KMS-11 (cell line): ENCODE data around the gene KRT35.

ENCODE experiments used
- H2AFZ ChIP-seq: fragments of 200-600 bp; sonication (generic); 2 replicates; pipeline ENCODE4 v1.6.1; 2016; ENCODE audit warnings: antibody characterized with exemption, mixed run types, low read depth
- H3K27ac ChIP-seq: fragments of 200-600 bp; sonication (generic); 2 replicates; pipeline ENCODE4 v1.6.1; 2016; ENCODE audit warnings: mild to moderate bottlenecking, mixed run types
- H3K27me3 ChIP-seq: fragments of 200-600 bp; sonication (generic); 2 replicates; pipeline ENCODE4 v1.6.1; 2017; ENCODE audit warnings: mild to moderate bottlenecking, low read depth, mixed run types, moderate library complexity; ENCODE audit not compliant: insufficient read depth
- H3K36me3 ChIP-seq: fragments of 200-600 bp; sonication (generic); 2 replicates; pipeline ENCODE4 v1.6.1; 2017; ENCODE audit warnings: mild to moderate bottlenecking, mixed run types; ENCODE audit not compliant: insufficient read depth
- H3K4me1 ChIP-seq: fragments of 200-600 bp; sonication (generic); 2 replicates; pipeline ENCODE4 v1.6.1; 2016; ENCODE audit warnings: mild to moderate bottlenecking, low read depth, mixed run types; ENCODE audit not compliant: poor library complexity, severe bottlenecking
- H3K4me2 ChIP-seq: fragments of 200-600 bp; sonication (generic); 2 replicates; pipeline ENCODE4 v1.7.0; 2016; ENCODE audit warnings: mild to moderate bottlenecking, mixed run types
- H3K4me3 ChIP-seq: fragments of 200-600 bp; sonication (generic); IDR thresholded peaks from 2 replicates; pipeline ENCODE4 v1.6.1; 2017; ENCODE audit warnings: low read depth, low read length, mixed read lengths; ENCODE audit not compliant: insufficient read depth
- H3K79me2 ChIP-seq: fragments of 200-600 bp; sonication (generic); 2 replicates; pipeline ENCODE4 v1.6.1; 2016; ENCODE audit warnings: low read depth, mixed run types; ENCODE audit not compliant: insufficient read depth
- H3K9ac ChIP-seq: fragments of 200-600 bp; sonication (generic); 2 replicates; pipeline ENCODE4 v1.6.1; 2016; ENCODE audit warnings: mild to moderate bottlenecking, mixed run types
- H4K20me1 ChIP-seq: fragments of 200-600 bp; sonication (generic); 2 replicates; pipeline ENCODE4 v1.6.1; 2016; ENCODE audit warnings: mild to moderate bottlenecking, mixed run types; ENCODE audit not compliant: insufficient read depth
- CTCF ChIP-seq: fragments of 200-600 bp; sonication (generic); conservative IDR thresholded peaks from 2 replicates; pipeline ENCODE4 v1.6.1; 2017; ENCODE audit warnings: low read depth, mild to moderate bottlenecking, antibody characterized with exemption, low read length, moderate library complexity, mixed read lengths

KRT35 gene

GRCh38 chr17:41498276-41498675 lies 17.3 kb upstream of the KRT35 start:
- Histone ChIP-seq H3K9ac (no peak overlapping the region), H3K27me3 (peaks cover 5% of the 10 kb centered on the region; the same call in 1 of the 2 replicates), H3K4me2 (no peak overlapping the region), H2AFZ (no peak overlapping the region), H3K4me3 (no peak overlapping the region), H3K27ac (no peak overlapping the region), H3K4me1 (no peaks in the 10 kb centered on the region), H3K36me3 (no peaks in the 10 kb centered on the region), H3K79me2 (no peaks in the 10 kb centered on the region), H4K20me1 (no peaks in the 10 kb centered on the region)
- TF ChIP-seq CTCF, result no peak

GRCh38 chr17:41496803-41497484 lies 16.0 kb upstream of the KRT35 start:
- Histone ChIP-seq H3K27ac (no peak overlapping the region), H4K20me1 (no peaks in the 10 kb centered on the region), H3K27me3 (peaks cover 5% of the 10 kb centered on the region; the same call in 1 of the 2 replicates), H3K4me2 (no peak overlapping the region), H3K4me1 (no peaks in the 10 kb centered on the region), H3K36me3 (no peaks in the 10 kb centered on the region), H2AFZ (peak overlapping the region; percentile 24; the same call in 1 of the 2 replicates), H3K4me3 (no peak overlapping the region), H3K79me2 (no peaks in the 10 kb centered on the region), H3K9ac (no peak overlapping the region)
- peak; percentile 70 for TF ChIP-seq CTCF

- no peaks in the 10 kb centered on the region for H3K79me2 ChIP-seq
- H3K4me1 ChIP-seq, result no peaks in the 10 kb centered on the region
- H3K27ac ChIP-seq, result no peak overlapping the region
- no peak overlapping the region for H3K9ac ChIP-seq
- no peak for TF ChIP-seq CTCF
- H4K20me1 ChIP-seq, result no peaks in the 10 kb centered on the region
- no peak overlapping the region for H2AFZ ChIP-seq
- peaks cover 3% of the 10 kb centered on the region; the same call in 1 of the 2 replicates for H3K27me3 ChIP-seq
- H3K36me3 ChIP-seq, result no peaks in the 10 kb centered on the region
- H3K4me3 ChIP-seq, result no peak overlapping the region
- H3K4me2 ChIP-seq, result no peak overlapping the region
Observed at GRCh38 chr17:41494524-41494923, 13.6 kb upstream of the KRT35 start.

- H3K27ac ChIP-seq, result no peak overlapping the region
- H3K4me2 ChIP-seq, result no peak overlapping the region
- H2AFZ ChIP-seq, result no peak overlapping the region
- H3K9ac ChIP-seq, result no peak overlapping the region
- H3K36me3 ChIP-seq, result no peaks in the 10 kb centered on the region
- H3K4me3 ChIP-seq, result no peak overlapping the region
- no peaks in the 10 kb centered on the region for H3K79me2 ChIP-seq
- TF ChIP-seq CTCF, result no peak
- H3K27me3 ChIP-seq, result no peaks in the 10 kb centered on the region; the same call in 1 of the 2 replicates
- H3K4me1 ChIP-seq, result no peaks in the 10 kb centered on the region
- H4K20me1 ChIP-seq, result no peaks in the 10 kb centered on the region
Observed at GRCh38 chr17:41492771-41493170, 11.8 kb upstream of the KRT35 start.
